HCT116 (cell line): ENCODE results near the gene ASAP3. TPM values are rescaled to one million over a fixed set of nuclear protein-coding genes. Genes with fewer than 3 reads are reported as not detected.

ENCODE experiments used
- ATAC-seq: fragments of 200-7000 bp; cut with Tn5 transposase; 2 replicates; pipeline ENCODE4 v1.9.1; 2020; ENCODE audit warnings: mild to moderate bottlenecking, moderate library complexity
- BruUV-seq: library from RNA; stranded (reverse); fragments of 400-500 nt; replicated peaks from 2 replicates; lab custom pipeline; 2021; lab: Mats Ljungman, UMichigan
- CTCF ChIA-PET: fragments of 300-600 bp; sonication (Branson Sonifier 250); formaldehyde crosslinking; loops from one replicate; lab custom pipeline; 2021; ENCODE audit warnings: antibody characterized with exemption; lab: Charles Lee
- POLR2A ChIA-PET: fragments of 300-600, 350-600 bp; sonication (Branson Sonifier 250); formaldehyde crosslinking; loops from one replicate; lab custom pipeline; 2021; ENCODE audit warnings: antibody characterized with exemption; lab: Charles Lee
- RAD21 ChIA-PET, 2 experiments: fragments of 300-600 bp; sonication (Branson Sonifier 250); formaldehyde crosslinking; loops; one replicate each; lab custom pipeline; 2023; ENCODE audit warnings: low total read pairs in 2 of 2; ENCODE audit not compliant: uncharacterized antibody in 2 of 2, unreplicated experiment in 2 of 2, low non-redundant PET in 1 of 2; lab: Charles Lee
- DNase-seq: peaks from one replicate; pipeline ENCODE4 v3.0.0-alpha.2; 2010; ENCODE audit warnings: low read depth, low spot score
- H2AFZ ChIP-seq: fragments of 200-600 bp; shearing (Covaris generic), sonication (generic); 2 replicates; pipeline ENCODE4 v1.6.1; 2017; ENCODE audit warnings: low read depth, mixed run types, mixed read lengths, antibody characterized with exemption, low read length; ENCODE audit not compliant: poor library complexity, severe bottlenecking
- H3K27ac ChIP-seq: 2 replicates; pipeline ENCODE4 v1.5.1; 2012; ENCODE audit warnings: low read depth, low read length
- H3K27me3 ChIP-seq: fragments of 200-600 bp; sonication (generic); 2 replicates; pipeline ENCODE4 v1.6.1; 2016; ENCODE audit warnings: mixed run types, low read length, mixed read lengths; ENCODE audit not compliant: insufficient read depth
- H3K36me3 ChIP-seq, 2 experiments: fragments of 200-500 bp in 1 of 2; fragments of 200-600 bp in 1 of 2; sonication (Bioruptor generic) in 1 of 2; sonication (generic) in 1 of 2; 2 replicates each; pipeline versions ENCODE4 v1.5.1 to v1.6.1; 2014 to 2016; ENCODE audit warnings: low read length in 2 of 2, inconsistent platforms in 1 of 2, mixed read lengths in 1 of 2, mixed run types in 1 of 2; ENCODE audit not compliant: insufficient read depth in 2 of 2, control insufficient read depth in 1 of 2
- H3K4me1 ChIP-seq, 2 experiments: fragments of 200-600 bp in 1 of 2; sonication (generic) in 1 of 2; 2 replicates each; pipeline versions ENCODE4 v1.5.1 to v1.6.1; 2012 to 2017; ENCODE audit warnings: low read length in 2 of 2, inconsistent platforms in 1 of 2, mild to moderate bottlenecking in 1 of 2, mixed read lengths in 1 of 2, mixed run types in 1 of 2, moderate library complexity in 1 of 2; ENCODE audit not compliant: insufficient read depth in 2 of 2, control insufficient read depth in 1 of 2
- H3K4me2 ChIP-seq: fragments of 200-600 bp; sonication (generic); 2 replicates; pipeline ENCODE4 v1.6.1; 2017; ENCODE audit warnings: mixed run types, low read length, mixed read lengths
- H3K4me3 ChIP-seq, 2 experiments: fragments of 200-600 bp in 1 of 2; sonication (generic) in 1 of 2; replicated peaks in 1 of 2; 2 replicates each; pipeline ENCODE4 v1.5.1; 2011 to 2016; ENCODE audit warnings: low read length in 2 of 2, control low read depth in 1 of 2, low read depth in 1 of 2, mild to moderate bottlenecking in 1 of 2, mixed read lengths in 1 of 2, mixed run types in 1 of 2
- H3K79me2 ChIP-seq: fragments of 200-600 bp; sonication (generic); 2 replicates; pipeline ENCODE4 v1.6.1; 2017; ENCODE audit warnings: mild to moderate bottlenecking, mixed run types, low read length, moderate library complexity, mixed read lengths; ENCODE audit not compliant: insufficient read depth
- H3K9ac ChIP-seq: fragments of 200-600 bp; sonication (generic); 2 replicates; pipeline ENCODE4 v1.6.1; 2016; ENCODE audit warnings: low read length, mixed read lengths
- H3K9me2 ChIP-seq: fragments of 200-600 bp; sonication (generic), shearing (Covaris generic); 2 replicates; pipeline ENCODE4 v1.6.1; 2017; ENCODE audit warnings: mixed run types, mild to moderate bottlenecking, moderate library complexity; ENCODE audit not compliant: insufficient read depth
- H3K9me3 ChIP-seq, 2 experiments: fragments of 200-500 bp in 1 of 2; fragments of 200-600 bp in 1 of 2; sonication (Bioruptor generic) in 1 of 2; sonication (generic) in 1 of 2; 2 replicates each; pipeline ENCODE4 v1.6.1; 2014 to 2017; ENCODE audit warnings: low read length in 2 of 2, mixed read lengths in 2 of 2, inconsistent platforms in 1 of 2, low read depth in 1 of 2, mild to moderate bottlenecking in 1 of 2, mixed run types in 1 of 2, moderate library complexity in 1 of 2; ENCODE audit not compliant: control insufficient read depth in 1 of 2, insufficient read depth in 1 of 2
- H4K20me1 ChIP-seq: fragments of 200-600 bp; sonication (generic), shearing (Covaris generic); 2 replicates; pipeline ENCODE4 v1.6.1; 2017; ENCODE audit warnings: mixed run types, mild to moderate bottlenecking, moderate library complexity; ENCODE audit not compliant: insufficient read depth
- ATF3 ChIP-seq: IDR thresholded peaks from 2 replicates; pipeline ENCODE4 v1.6.1; 2012
- CEBPB ChIP-seq: IDR thresholded peaks from 2 replicates; pipeline ENCODE4 v1.6.1; 2012; ENCODE audit warnings: low read depth
- EGR1 ChIP-seq: IDR thresholded peaks from 2 replicates; pipeline ENCODE4 v1.6.1; 2012; ENCODE audit warnings: low read depth
- ELF1 ChIP-seq: IDR thresholded peaks from 2 replicates; pipeline ENCODE4 v1.6.1; 2012; ENCODE audit warnings: low read depth, borderline replicate concordance
- EZH2 ChIP-seq: fragments of 200-600 bp; sonication (generic); IDR thresholded peaks from 2 replicates; pipeline ENCODE4 v1.6.1; 2017; ENCODE audit warnings: antibody characterized with exemption, mixed run types
- EZH2phosphoT487 ChIP-seq: fragments of 200-600 bp; IDR thresholded peaks from 2 replicates; pipeline ENCODE4 v1.6.1; 2018; ENCODE audit warnings: antibody characterized with exemption, borderline replicate concordance
- FOSL1 ChIP-seq: IDR thresholded peaks from 2 replicates; pipeline ENCODE4 v1.6.1; 2012; ENCODE audit warnings: low read depth
- MAX ChIP-seq: IDR thresholded peaks from 2 replicates; pipeline ENCODE4 v1.6.1; 2012
- POLR2AphosphoS5 ChIP-seq: IDR thresholded peaks from 2 replicates; pipeline ENCODE4 v1.6.1; 2011; ENCODE audit warnings: mild to moderate bottlenecking, low read depth, low read length, moderate library complexity
- RAD21 ChIP-seq: IDR thresholded peaks from 2 replicates; pipeline ENCODE4 v1.6.1; 2012; ENCODE audit warnings: low read depth, mild to moderate bottlenecking
- REST ChIP-seq: IDR thresholded peaks from 2 replicates; pipeline ENCODE4 v1.6.1; 2012; ENCODE audit warnings: low read depth
- SIN3A ChIP-seq: IDR thresholded peaks from 2 replicates; pipeline ENCODE4 v1.6.1; 2012; ENCODE audit warnings: low read depth
- SP1 ChIP-seq: IDR thresholded peaks from 2 replicates; pipeline ENCODE4 v1.6.1; 2012; ENCODE audit warnings: low read depth
- YY1 ChIP-seq: IDR thresholded peaks from 2 replicates; pipeline ENCODE4 v1.6.1; 2011; ENCODE audit warnings: low read length, low read depth, moderate library complexity, mild to moderate bottlenecking; ENCODE audit not compliant: insufficient replicate concordance; ENCODE audit errors: extremely low read depth
- ZBTB33 ChIP-seq: IDR thresholded peaks from 2 replicates; pipeline ENCODE4 v1.6.1; 2011; ENCODE audit warnings: mild to moderate bottlenecking, low read length, moderate library complexity; ENCODE audit not compliant: insufficient replicate concordance; ENCODE audit errors: extremely low read depth
- intact Hi-C: fragments of 100-400 bp; cut with micrococcal nuclease; formaldehyde crosslinking; loops from 2 replicates; pipeline ENCODE4 v1.10.0; 2022
- total RNA-seq: library from RNA; stranded (reverse); gene quantifications from one replicate; pipeline ENCODE4 v1.2.1, GENCODE V29; 2021; ENCODE audit not compliant: unreplicated experiment

The ASAP3 gene
- total RNA-seq, 1 experiment from 2014 or later = 19.7 TPM

GRCh38 chr1:23450894-23451293 lies 33.1 kb downstream of the ASAP3 start:
- intact Hi-C loops = no loop called here
- ATAC-seq = no peak
- H3K36me3 ChIP-seq = no peaks in the 10 kb centered on the region
- TF ChIP-seq ATF3 (no peak), YY1 (no peak), MAX (no peak), ELF1 (no peak), REST (no peak), SP1 (no peak), SIN3A (no peak), CEBPB (no peak), EZH2 (no peak), EZH2phosphoT487 (no peak), ZBTB33 (no peak), RAD21 (no peak), POLR2AphosphoS5 (no peak), EGR1 (no peak), FOSL1 (no peak)
- no peak overlapping the region for H3K27ac ChIP-seq
- H3K9me3 ChIP-seq = no peaks in the 10 kb centered on the region
- DNase-seq = no peak
- no peak overlapping the region for H3K9ac ChIP-seq
- CTCF ChIA-PET = no interaction called here
- peaks cover 14 to 21% of the 10 kb centered on the region in 2 experiments for H3K4me1 ChIP-seq
- H3K4me2 ChIP-seq = no peak overlapping the region
- POLR2A ChIA-PET = interaction anchor here (0.9 kb wide), 1 partner anchor 34 kb away, joined by 4 read pairs; the partner anchor contains the start of gene ASAP3
- no peaks in the 10 kb centered on the region for H3K9me2 ChIP-seq
- no peaks in the 10 kb centered on the region for H3K27me3 ChIP-seq
- no peak overlapping the region for H2AFZ ChIP-seq
- BruUV-seq = no TSS peak
- RAD21 ChIA-PET = no interaction called here
- no peaks in the 10 kb centered on the region for H4K20me1 ChIP-seq
- no peaks in the 10 kb centered on the region for H3K79me2 ChIP-seq
- no peak overlapping the region for H3K4me3 ChIP-seq
